ENCODE measurements around the gene PREX1. TPM values are rescaled to one million over a fixed set of nuclear protein-coding genes. Genes with fewer than 3 reads are reported as not detected.

PREX1 gene
- total RNA-seq, 1 experiment from 2014 or later, result 3.3 TPM

- Histone ChIP-seq H3K9me2 (ENCODE audit: insufficient read depth) (no peaks in the 10 kb centered on the region), H3K4me3 (no peak overlapping the region), H3K79me2 (ENCODE audit: low read depth) (no peaks in the 10 kb centered on the region), H3K27me3 (ENCODE audit: insufficient read depth, low read depth) (no peaks in the 10 kb centered on the region), H2AFZ (no peak overlapping the region), H3F3A (ENCODE audit: insufficient read depth, low read depth) (no peaks in the 10 kb centered on the region; the same call in 1 of the 2 replicates), H3K4me2 (no peak overlapping the region), H3K27ac (no peak overlapping the region), H4K20me1 (ENCODE audit: insufficient read depth) (no peaks in the 10 kb centered on the region), H3K4me1 (replicated peaks; ENCODE audit: insufficient read depth) (peaks cover 7% of the 10 kb centered on the region; the same call in 1 of the 2 replicates), H3K36me3 (ENCODE audit: low read depth) (no peaks in the 10 kb centered on the region), H3K9me3 (ENCODE audit: insufficient read depth, low read depth) (no peaks in the 10 kb centered on the region)
- POLR2A ChIA-PET (ENCODE audit: unreplicated experiment), result no interaction called here
- no peak for DNase-seq
- CTCF ChIA-PET, result no interaction called here
- intact Hi-C loops (cut with micrococcal nuclease; ENCODE audit: unreplicated experiment), result no loop called here
- TF ChIP-seq CTCF (conservative IDR thresholded peaks at IDR 0.05) (no peak), EZH2 (IDR thresholded peaks at IDR 0.05; ENCODE audit: low read depth) (no peak)
- no TSS peak for BruUV-seq (replicated peaks)
These were observed 118.6 kb downstream of the PREX1 start for GRCh38 chr20:48709058-48709691.

- no peaks in the 10 kb centered on the region for H4K20me1 ChIP-seq (ENCODE audit: insufficient read depth)
- H3K9me3 ChIP-seq (ENCODE audit: insufficient read depth, low read depth), result no peaks in the 10 kb centered on the region
- CTCF ChIA-PET, result no interaction called here
- H3K4me3 ChIP-seq, result no peak overlapping the region
- intact Hi-C loops (cut with micrococcal nuclease; ENCODE audit: unreplicated experiment), result no loop called here
- no peak overlapping the region for H2AFZ ChIP-seq
- peaks cover 7% of the 10 kb centered on the region; the same call in 1 of the 2 replicates for H3K4me1 ChIP-seq (replicated peaks; ENCODE audit: insufficient read depth)
- TF ChIP-seq CTCF (conservative IDR thresholded peaks at IDR 0.05) (no peak), EZH2 (IDR thresholded peaks at IDR 0.05; ENCODE audit: low read depth) (no peak)
- POLR2A ChIA-PET (ENCODE audit: unreplicated experiment), result no interaction called here
- H3K27me3 ChIP-seq (ENCODE audit: insufficient read depth, low read depth), result no peaks in the 10 kb centered on the region
- H3F3A ChIP-seq (ENCODE audit: insufficient read depth, low read depth), result no peaks in the 10 kb centered on the region; the same call in 1 of the 2 replicates
- no peaks in the 10 kb centered on the region for H3K79me2 ChIP-seq (ENCODE audit: low read depth)
- no peak for DNase-seq
- BruUV-seq (replicated peaks), result no TSS peak
- H3K36me3 ChIP-seq (ENCODE audit: low read depth), result no peaks in the 10 kb centered on the region
- no peak overlapping the region for H3K4me2 ChIP-seq
- no peaks in the 10 kb centered on the region for H3K9me2 ChIP-seq (ENCODE audit: insufficient read depth)
- H3K27ac ChIP-seq, result no peak overlapping the region
These were observed 119.2 kb downstream of the PREX1 start for GRCh38 chr20:48708630-48709029.

- H3F3A ChIP-seq (ENCODE audit: insufficient read depth, low read depth), result no peaks in the 10 kb centered on the region; the same call in 1 of the 2 replicates
- no peak overlapping the region for H3K4me2 ChIP-seq
- POLR2A ChIA-PET (ENCODE audit: unreplicated experiment), result no interaction called here
- H3K4me1 ChIP-seq (replicated peaks; ENCODE audit: insufficient read depth), result peaks cover 7% of the 10 kb centered on the region; the same call in 1 of the 2 replicates
- no peaks in the 10 kb centered on the region for H3K27me3 ChIP-seq (ENCODE audit: insufficient read depth, low read depth)
- DNase-seq, result no peak
- no peak overlapping the region for H3K27ac ChIP-seq
- H2AFZ ChIP-seq, result no peak overlapping the region
- H3K4me3 ChIP-seq, result no peak overlapping the region
- no peaks in the 10 kb centered on the region for H3K36me3 ChIP-seq (ENCODE audit: low read depth)
- intact Hi-C loops (cut with micrococcal nuclease; ENCODE audit: unreplicated experiment), result no loop called here
- H3K9me3 ChIP-seq (ENCODE audit: insufficient read depth, low read depth), result no peaks in the 10 kb centered on the region
- no peaks in the 10 kb centered on the region for H3K9me2 ChIP-seq (ENCODE audit: insufficient read depth)
- no peak for TF ChIP-seq EZH2 (IDR thresholded peaks at IDR 0.05; ENCODE audit: low read depth)
- no peak for TF ChIP-seq CTCF (conservative IDR thresholded peaks at IDR 0.05)
- no TSS peak for BruUV-seq (replicated peaks)
- CTCF ChIA-PET, result no interaction called here
- H4K20me1 ChIP-seq (ENCODE audit: insufficient read depth), result no peaks in the 10 kb centered on the region
- H3K79me2 ChIP-seq (ENCODE audit: low read depth), result no peaks in the 10 kb centered on the region
These were observed 119.7 kb downstream of the PREX1 start for GRCh38 chr20:48708116-48708515.

Data from PC-9 (cell line).